ENCODE results near the gene TTC16.

GRCh38 chr9:127682351-127683136, 33.3 kb upstream of the TTC16 start:
- TF ChIP-seq CTCF (IDR thresholded peaks at IDR 0.05): no peak
- TF ChIP-seq EP300 (IDR thresholded peaks at IDR 0.05): no peak
